Fibroblast of mammary gland (primary cell): Measurements from ENCODE around the gene DNAH7.
A peak's percentile ranks its signal among the peaks of the same experiment; 100 is the strongest.

Experiments used
- DNase-seq: peaks from one replicate; pipeline ENCODE4 v3.0.0-alpha.2; 2010; ENCODE audit warnings: low read depth
- H3K4me3 ChIP-seq: 2 replicates; pipeline ENCODE4 v1.5.1; 2011; ENCODE audit warnings: low read depth, mild to moderate bottlenecking, low read length, moderate library complexity; ENCODE audit not compliant: control insufficient read depth
- CTCF ChIP-seq: conservative IDR thresholded peaks from 2 replicates; pipeline ENCODE4 v1.5.1; 2011; ENCODE audit warnings: low read depth, low read length, inconsistent platforms; ENCODE audit not compliant: control insufficient read depth, insufficient read depth

Gene DNAH7

GRCh38 chr2:195912079-195912478 lies 156.6 kb downstream of the DNAH7 start:
- no peak for DNase-seq
- TF ChIP-seq CTCF, result no peak
- H3K4me3 ChIP-seq, result no peak overlapping the region

GRCh38 chr2:195910570-195910969 lies 158.1 kb downstream of the DNAH7 start:
- no peak for TF ChIP-seq CTCF
- H3K4me3 ChIP-seq, result no peak overlapping the region
- no peak for DNase-seq

- no peak for DNase-seq
- H3K4me3 ChIP-seq, result no peak overlapping the region
Observed at GRCh38 chr2:195909926-195910325, 158.7 kb downstream of the DNAH7 start.

GRCh38 chr2:195907474-195907873 lies 161.2 kb downstream of the DNAH7 start:
- no peak for DNase-seq
- H3K4me3 ChIP-seq, result no peak overlapping the region
- TF ChIP-seq CTCF, result no peak

More at GRCh38 chr2:195909926-195910325, 158.7 kb downstream of the DNAH7 start:
- no peak for TF ChIP-seq CTCF

GRCh38 chr2:195903956-195904355 lies 164.7 kb downstream of the DNAH7 start:
- DNase-seq, result no peak
- no peak overlapping the region for H3K4me3 ChIP-seq
- TF ChIP-seq CTCF, result no peak

GRCh38 chr2:195902857-195903256 lies 165.8 kb downstream of the DNAH7 start:
- TF ChIP-seq CTCF, result no peak
- no peak for DNase-seq
- H3K4me3 ChIP-seq, result no peak overlapping the region

- no peak for TF ChIP-seq CTCF
- peak; percentile 20 for DNase-seq
- no peak overlapping the region for H3K4me3 ChIP-seq
Observed at GRCh38 chr2:195899226-195899625, 169.4 kb downstream of the DNAH7 start.
